ENCODE data around the gene PPP4R1.

Gene PPP4R1

GRCh38 chr18:9557250-9557943, 57.0 kb downstream of the PPP4R1 start:
- Histone ChIP-seq H3K4me3 (replicated peaks; ENCODE audit: low read depth, low read length) (no peak overlapping the region), H3K27me3 (replicated peaks; ENCODE audit: control insufficient read depth, insufficient read depth, low read length) (no peaks in the 10 kb centered on the region), H3K36me3 (ENCODE audit: control insufficient read depth, insufficient read depth, low read length) (peaks cover 9% of the 10 kb centered on the region)
- no peak for DNase-seq (ENCODE audit: extremely low read depth, insufficient read length)
- no peak for TF ChIP-seq CTCF (IDR thresholded peaks at IDR 0.05; ENCODE audit: insufficient read depth, low read length, poor library complexity, severe bottlenecking)

DNA sequence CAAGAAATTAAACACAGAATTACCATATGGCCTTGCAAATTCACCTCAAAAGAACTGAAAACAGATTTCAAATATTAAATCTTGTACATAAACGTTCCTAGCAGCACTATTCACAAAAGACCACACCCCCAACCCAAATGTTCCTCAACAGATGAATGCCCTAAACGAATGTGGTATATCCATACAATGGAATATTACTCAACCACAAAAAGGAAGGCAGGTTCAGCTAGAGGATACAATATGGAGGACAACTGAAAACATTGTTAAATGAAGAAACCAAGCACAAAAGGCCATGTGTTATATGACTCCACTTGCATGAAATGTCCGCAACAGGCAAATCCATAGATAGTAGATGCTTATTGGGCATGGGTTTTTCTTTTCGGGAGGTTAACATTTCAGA, 61.7 kb downstream of the PPP4R1 start:
- TF ChIP-seq CTCF (IDR thresholded peaks at IDR 0.05; ENCODE audit: insufficient read depth, low read length, poor library complexity, severe bottlenecking): no peak
- H3K4me3 ChIP-seq (replicated peaks; ENCODE audit: low read depth, low read length): no peak overlapping the region
- no peaks in the 10 kb centered on the region for H3K27me3 ChIP-seq (replicated peaks; ENCODE audit: control insufficient read depth, insufficient read depth, low read length)
- H3K36me3 ChIP-seq (ENCODE audit: control insufficient read depth, insufficient read depth, low read length): peaks cover 11% of the 10 kb centered on the region
- no peak for DNase-seq (ENCODE audit: extremely low read depth, insufficient read length)

- H3K36me3 ChIP-seq (ENCODE audit: control insufficient read depth, insufficient read depth, low read length): peaks cover 13% of the 10 kb centered on the region
These were observed 62.2 kb downstream of the PPP4R1 start for GRCh38 chr18:9552191-9552590.

DNA sequence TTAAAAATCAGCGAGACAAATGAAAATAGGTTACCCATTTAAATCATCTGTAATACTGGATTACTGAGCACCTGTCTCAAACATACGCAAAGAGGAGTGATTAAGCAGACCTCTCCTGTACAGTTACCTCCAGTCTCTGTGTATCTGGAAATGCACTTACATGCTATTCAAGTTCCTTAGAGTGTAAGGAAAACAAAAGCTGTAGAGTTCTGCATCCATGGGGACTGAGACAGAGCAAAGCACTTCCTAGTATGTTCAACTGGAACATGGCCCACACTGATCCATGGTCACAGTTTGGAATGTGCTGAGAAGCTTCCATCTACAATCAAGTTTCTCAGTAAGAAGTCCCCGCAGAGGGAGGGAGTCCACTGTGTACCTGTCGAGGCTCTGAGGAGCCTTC, 63.9 kb downstream of the PPP4R1 start:
- H3K36me3 ChIP-seq (ENCODE audit: control insufficient read depth, insufficient read depth, low read length): peaks cover 15% of the 10 kb centered on the region
- TF ChIP-seq CTCF (IDR thresholded peaks at IDR 0.05; ENCODE audit: insufficient read depth, low read length, poor library complexity, severe bottlenecking): no peak
- DNase-seq (ENCODE audit: extremely low read depth, insufficient read length): no peak

More at GRCh38 chr18:9552191-9552590, 62.2 kb downstream of the PPP4R1 start:
- no peak for TF ChIP-seq CTCF (IDR thresholded peaks at IDR 0.05; ENCODE audit: insufficient read depth, low read length, poor library complexity, severe bottlenecking)
- DNase-seq (ENCODE audit: extremely low read depth, insufficient read length): no peak
- Histone ChIP-seq H3K27me3 (replicated peaks; ENCODE audit: control insufficient read depth, insufficient read depth, low read length) (no peaks in the 10 kb centered on the region), H3K4me3 (replicated peaks; ENCODE audit: low read depth, low read length) (no peak overlapping the region)

GRCh38 chr18:9549405-9549804, 65.0 kb downstream of the PPP4R1 start:
- DNase-seq (ENCODE audit: extremely low read depth, insufficient read length): no peak
- H3K4me3 ChIP-seq (replicated peaks; ENCODE audit: low read depth, low read length): no peak overlapping the region
- H3K27me3 ChIP-seq (replicated peaks; ENCODE audit: control insufficient read depth, insufficient read depth, low read length): no peaks in the 10 kb centered on the region
- H3K36me3 ChIP-seq (ENCODE audit: control insufficient read depth, insufficient read depth, low read length): peaks cover 15% of the 10 kb centered on the region
- peak; percentile 31 for TF ChIP-seq CTCF (IDR thresholded peaks at IDR 0.05; ENCODE audit: insufficient read depth, low read length, poor library complexity, severe bottlenecking)

More for the DNA sequence above, 63.9 kb downstream of the PPP4R1 start:
- Histone ChIP-seq H3K27me3 (replicated peaks; ENCODE audit: control insufficient read depth, insufficient read depth, low read length) (no peaks in the 10 kb centered on the region), H3K4me3 (replicated peaks; ENCODE audit: low read depth, low read length) (no peak overlapping the region)

- Histone ChIP-seq H3K36me3 (ENCODE audit: control insufficient read depth, insufficient read depth, low read length) (peaks cover 12% of the 10 kb centered on the region), H3K4me3 (replicated peaks; ENCODE audit: low read depth, low read length) (no peak overlapping the region), H3K27me3 (replicated peaks; ENCODE audit: control insufficient read depth, insufficient read depth, low read length) (no peaks in the 10 kb centered on the region)
- no peak for TF ChIP-seq CTCF (IDR thresholded peaks at IDR 0.05; ENCODE audit: insufficient read depth, low read length, poor library complexity, severe bottlenecking)
- no peak for DNase-seq (ENCODE audit: extremely low read depth, insufficient read length)
These were observed 66.6 kb downstream of the PPP4R1 start for GRCh38 chr18:9547782-9548181.

All from GM06990 (cell line).